Bronchial epithelial cell (primary cell): Measurements from ENCODE around the gene FOS. TPM values are rescaled to one million over a fixed set of nuclear protein-coding genes. Genes with fewer than 3 reads are reported as not detected.

Experiments used
- DNase-seq: peaks from one replicate; pipeline ENCODE4 v3.0.0-alpha.2; 2010; ENCODE audit warnings: low read depth
- FAIRE-seq: peaks from 2 replicates; lab custom pipeline; 2011; peaks lifted over from hg19 to GRCh38; lab: Jason Lieb, UNC
- H3K27me3 ChIP-seq: 2 replicates; pipeline ENCODE4 v1.5.1; 2011; ENCODE audit warnings: low read length; ENCODE audit not compliant: control insufficient read depth, insufficient read depth
- H3K36me3 ChIP-seq: 2 replicates; pipeline ENCODE4 v1.5.1; 2011; ENCODE audit warnings: low read length; ENCODE audit not compliant: control insufficient read depth, insufficient read depth
- H3K4me3 ChIP-seq: 2 replicates; pipeline ENCODE4 v1.5.1; 2011; ENCODE audit warnings: mild to moderate bottlenecking, low read depth, low read length, control low read depth
- CTCF ChIP-seq: IDR thresholded peaks from 2 replicates; pipeline ENCODE4 v1.5.1; 2011; ENCODE audit warnings: mild to moderate bottlenecking, moderate library complexity, low read length, control low read depth, inconsistent platforms; ENCODE audit not compliant: insufficient read depth, severe bottlenecking
- total RNA-seq: library from RNA; depleted of rRNA; stranded (reverse); fragments of >200 nt; gene quantifications from 2 replicates; pipeline ENCODE4 v1.2.1, GENCODE V29; 2014

Gene FOS
- total RNA-seq, 1 donor from 2014 or later, result 143 TPM

GRCh38 chr14:75283833-75284563 is 5.4 kb downstream of the FOS start:
- H3K4me3 ChIP-seq, result no peak overlapping the region
- no peak for FAIRE-seq
- no peaks in the 10 kb centered on the region for H3K27me3 ChIP-seq
- no peak for TF ChIP-seq CTCF
- peak; percentile 69 for DNase-seq
- H3K36me3 ChIP-seq, result peaks cover 17% of the 10 kb centered on the region

GRCh38 chr14:75285331-75285730 is 6.7 kb downstream of the FOS start:
- TF ChIP-seq CTCF, result no peak
- FAIRE-seq, result no peak

GRCh38 chr14:75286313-75286712 is 7.7 kb downstream of the FOS start:
- Histone ChIP-seq H3K36me3 (peaks cover under 1% of the 10 kb centered on the region), H3K27me3 (no peaks in the 10 kb centered on the region), H3K4me3 (no peak overlapping the region)
- TF ChIP-seq CTCF, result no peak
- FAIRE-seq (no peak), DNase-seq (no peak)

More at GRCh38 chr14:75285331-75285730, 6.7 kb downstream of the FOS start:
- no peaks in the 10 kb centered on the region for H3K27me3 ChIP-seq
- no peak for DNase-seq
- no peak overlapping the region for H3K4me3 ChIP-seq
- peaks cover 10% of the 10 kb centered on the region for H3K36me3 ChIP-seq

GRCh38 chr14:75289840-75290388 is 11.3 kb downstream of the FOS start:
- TF ChIP-seq CTCF, result no peak
- DNase-seq (no peak), FAIRE-seq (no peak)
- Histone ChIP-seq H3K36me3 (no peaks in the 10 kb centered on the region), H3K4me3 (no peak overlapping the region), H3K27me3 (no peaks in the 10 kb centered on the region)

- Histone ChIP-seq H3K4me3 (no peak overlapping the region), H3K36me3 (no peaks in the 10 kb centered on the region), H3K27me3 (no peaks in the 10 kb centered on the region)
- no peak for TF ChIP-seq CTCF
- no peak for FAIRE-seq
- no peak for DNase-seq
Measured at GRCh38 chr14:75290851-75291250, 12.2 kb downstream of the FOS start.

- Histone ChIP-seq H3K36me3 (no peaks in the 10 kb centered on the region), H3K4me3 (no peak overlapping the region)
- no peak for FAIRE-seq
Measured at GRCh38 chr14:75291331-75291730, 12.7 kb downstream of the FOS start.

More at GRCh38 chr14:75291331-75291730, 12.7 kb downstream of the FOS start:
- no peak for DNase-seq
- no peaks in the 10 kb centered on the region for H3K27me3 ChIP-seq
- no peak for TF ChIP-seq CTCF
